Neural cell (in vitro differentiated cells): ENCODE results near the gene TRAK1. TPM values are rescaled to one million over a fixed set of nuclear protein-coding genes. Genes with fewer than 3 reads are reported as not detected.

Experiments
- H2AFZ ChIP-seq: fragments of 200-600, 300-800 bp; sonication (generic), shearing (Covaris generic); 2 replicates; pipeline ENCODE4 v1.6.0; 2014; ENCODE audit warnings: low read depth, mild to moderate bottlenecking, antibody characterized with exemption, low read length, moderate library complexity
- H3F3A ChIP-seq: fragments of 200-600 bp; shearing (Covaris generic); 2 replicates; pipeline ENCODE4 v1.6.1; 2016; ENCODE audit warnings: mild to moderate bottlenecking, moderate library complexity, mixed read lengths, antibody characterized with exemption, low read length; ENCODE audit not compliant: insufficient read depth, poor library complexity, severe bottlenecking
- H3K27ac ChIP-seq: fragments of 200-600, 300-800 bp; sonication (generic), shearing (Covaris generic); 2 replicates; pipeline ENCODE4 v1.5.1; 2014; ENCODE audit warnings: mild to moderate bottlenecking, low read length, moderate library complexity
- H3K27me3 ChIP-seq: fragments of 300-800, 200-600 bp; sonication (generic), shearing (Covaris generic); 2 replicates; pipeline ENCODE4 v1.6.0; 2014; ENCODE audit warnings: mild to moderate bottlenecking, low read depth, low read length, moderate library complexity; ENCODE audit not compliant: insufficient read depth
- H3K36me3 ChIP-seq: fragments of 300-800, 200-600 bp; sonication (generic), shearing (Covaris generic); 2 replicates; pipeline ENCODE4 v1.5.1; 2014; ENCODE audit warnings: mild to moderate bottlenecking, antibody characterized with exemption, low read length, moderate library complexity; ENCODE audit not compliant: insufficient read depth
- H3K4me2 ChIP-seq: fragments of 300-800, 200-600 bp; sonication (generic), shearing (Covaris generic); 2 replicates; pipeline ENCODE4 v1.6.0; 2014; ENCODE audit warnings: mild to moderate bottlenecking, low read length
- H3K4me3 ChIP-seq: fragments of 300-800, 200-600 bp; sonication (generic), shearing (Covaris generic); 2 replicates; pipeline ENCODE4 v1.5.1; 2014; ENCODE audit warnings: mild to moderate bottlenecking, low read length, moderate library complexity
- H3K79me2 ChIP-seq: fragments of 200-600 bp; shearing (Covaris generic); replicated peaks from 2 replicates; pipeline ENCODE4 v1.6.0; 2014; ENCODE audit warnings: mild to moderate bottlenecking, low read length, moderate library complexity; ENCODE audit not compliant: insufficient read depth
- H3K9ac ChIP-seq: fragments of 300-800, 200-600 bp; sonication (generic), shearing (Covaris generic); 2 replicates; pipeline ENCODE4 v1.6.1; 2016; ENCODE audit warnings: mild to moderate bottlenecking, low read length, mixed read lengths
- H3K9me2 ChIP-seq: fragments of 200-600 bp; shearing (Covaris generic); 2 replicates; pipeline ENCODE4 v1.6.1; 2016; ENCODE audit warnings: mild to moderate bottlenecking, low read length, mixed read lengths; ENCODE audit not compliant: insufficient read depth
- H3K9me3 ChIP-seq: fragments of 200-600, 300-800 bp; sonication (generic), shearing (Covaris generic); 2 replicates; pipeline ENCODE4 v1.6.1; 2016; ENCODE audit warnings: mild to moderate bottlenecking, mixed run types, low read length, moderate library complexity, mixed read lengths
- H4K20me1 ChIP-seq: fragments of 200-600 bp; shearing (Covaris generic); 2 replicates; pipeline ENCODE4 v1.6.1; 2016; ENCODE audit warnings: mild to moderate bottlenecking, mixed run types; ENCODE audit not compliant: insufficient read depth
- CTCF ChIP-seq: fragments of 450-650 bp; IDR thresholded peaks from 2 replicates; pipeline ENCODE4 v1.5.1; 2014; ENCODE audit warnings: antibody characterized with exemption, mild to moderate bottlenecking, moderate library complexity; ENCODE audit not compliant: poor library complexity, severe bottlenecking
- EP300 ChIP-seq: fragments of 450-650 bp; conservative IDR thresholded peaks from 2 replicates; pipeline ENCODE4 v1.6.1; 2014; ENCODE audit warnings: antibody characterized with exemption, mild to moderate bottlenecking, moderate library complexity; ENCODE audit not compliant: poor library complexity, severe bottlenecking
- EZH2 ChIP-seq: fragments of 200-600, 300-800 bp; shearing (Covaris generic), sonication (generic); IDR thresholded peaks from 2 replicates; pipeline ENCODE4 v1.6.1; 2014; ENCODE audit warnings: antibody characterized with exemption, low read length, borderline replicate concordance, mild to moderate bottlenecking; ENCODE audit not compliant: insufficient read depth, poor library complexity, severe bottlenecking
- MXI1 ChIP-seq: fragments of 450-650 bp; conservative IDR thresholded peaks from 2 replicates; pipeline ENCODE4 v1.6.1; 2014; ENCODE audit warnings: antibody characterized with exemption, mild to moderate bottlenecking; ENCODE audit not compliant: poor library complexity, severe bottlenecking
- POLR2AphosphoS5 ChIP-seq: IDR thresholded peaks from 2 replicates; pipeline ENCODE4 v1.6.1; 2012
- RAD21 ChIP-seq: fragments of 450-650 bp; conservative IDR thresholded peaks from 2 replicates; pipeline ENCODE4 v1.6.1; 2014; ENCODE audit warnings: antibody characterized with exemption, mild to moderate bottlenecking, moderate library complexity
- REST ChIP-seq: IDR thresholded peaks from 2 replicates; pipeline ENCODE4 v1.6.1; 2012; ENCODE audit warnings: borderline replicate concordance
- SMC3 ChIP-seq: fragments of 450-650 bp; conservative IDR thresholded peaks from 2 replicates; pipeline ENCODE4 v1.6.1; 2014; ENCODE audit warnings: antibody characterized with exemption, mild to moderate bottlenecking, moderate library complexity; ENCODE audit not compliant: poor library complexity
- TAF1 ChIP-seq: IDR thresholded peaks from 2 replicates; pipeline ENCODE4 v1.6.1; 2012; ENCODE audit warnings: low read depth
- polyA plus RNA-seq: library from polyadenylated mRNA; depleted of rRNA; stranded (reverse); fragments of >200 nt; gene quantifications from 2 replicates; pipeline ENCODE4 v1.2.3, GENCODE V29; 2014

Gene TRAK1
- polyA plus RNA-seq, 1 donor from 2014 or later = 34.7 TPM

- Histone ChIP-seq H3K79me2 (no peaks in the 10 kb centered on the region), H2AFZ (no peak overlapping the region), H3F3A (no peaks in the 10 kb centered on the region), H4K20me1 (no peaks in the 10 kb centered on the region), H3K36me3 (no peaks in the 10 kb centered on the region), H3K4me2 (no peak overlapping the region), H3K27me3 (no peaks in the 10 kb centered on the region), H3K9ac (no peak overlapping the region), H3K9me2 (no peaks in the 10 kb centered on the region), H3K27ac (no peak overlapping the region), H3K9me3 (no peaks in the 10 kb centered on the region), H3K4me3 (no peak overlapping the region)
- TF ChIP-seq EZH2 (no peak), EP300 (no peak), TAF1 (no peak), REST (no peak), POLR2AphosphoS5 (no peak), RAD21 (no peak), MXI1 (no peak), CTCF (no peak)
Measured at GRCh38 chr3:42095540-42095939, 4.4 kb downstream of the TRAK1 start.

- no peaks in the 10 kb centered on the region for H3K9me2 ChIP-seq
- TF ChIP-seq SMC3 (no peak), EZH2 (no peak), EP300 (no peak), RAD21 (no peak), POLR2AphosphoS5 (no peak), MXI1 (no peak), REST (no peak), CTCF (no peak), TAF1 (no peak)
- H3K4me2 ChIP-seq = no peak overlapping the region
- no peaks in the 10 kb centered on the region for H3K27me3 ChIP-seq
- no peak overlapping the region for H2AFZ ChIP-seq
- no peak overlapping the region for H3K9ac ChIP-seq
- no peaks in the 10 kb centered on the region for H3K9me3 ChIP-seq
- H3K79me2 ChIP-seq = no peaks in the 10 kb centered on the region
- H3F3A ChIP-seq = no peaks in the 10 kb centered on the region
- H4K20me1 ChIP-seq = no peaks in the 10 kb centered on the region
- H3K27ac ChIP-seq = no peak overlapping the region
- H3K36me3 ChIP-seq = no peaks in the 10 kb centered on the region
- no peak overlapping the region for H3K4me3 ChIP-seq
Measured at GRCh38 chr3:42096796-42097565, 5.8 kb downstream of the TRAK1 start.
